ENCODE results near the gene HECA. TPM values are rescaled to one million over a fixed set of nuclear protein-coding genes. Genes with fewer than 3 reads are reported as not detected.

HECA gene
- polyA plus RNA-seq, 2 donors: 11.2 to 15.0 TPM

- Histone ChIP-seq H3K36me3 (ENCODE audit: control insufficient read depth in 2 of 2, insufficient read depth in 2 of 2, low read length in 1 of 2) (no peaks in the 10 kb centered on the region), H3K9me3 (ENCODE audit: control insufficient read depth in 2 of 2, insufficient read depth in 1 of 2, low read depth in 1 of 2, low read length in 1 of 2) (no peaks in the 10 kb centered on the region), H3K4me1 (ENCODE audit: control insufficient read depth in 2 of 2, insufficient read depth in 2 of 2, low read length in 1 of 2) (no peaks in the 10 kb centered on the region), H3K27ac (ENCODE audit: low read depth in 2 of 2, low read length in 1 of 2) (no peak overlapping the region), H3K27me3 (ENCODE audit: control insufficient read depth in 1 of 2, insufficient read depth in 2 of 2, low read length in 2 of 2) (no peaks in the 10 kb centered on the region), H3K4me3 (ENCODE audit: low read depth in 1 of 2, low read length in 2 of 2) (no peak overlapping the region)
- WGBS, 2 donors: 83 to 84% methylated on average over 3 of the region's 3 CpGs
Observed at GRCh38 chr6:139184459-139184858, 49.6 kb downstream of the HECA start.

- no peaks in the 10 kb centered on the region for H3K27me3 ChIP-seq (ENCODE audit: control insufficient read depth in 1 of 2, insufficient read depth in 2 of 2, low read length in 2 of 2)
- no peak overlapping the region for H3K4me3 ChIP-seq (ENCODE audit: low read depth in 1 of 2, low read length in 2 of 2)
- no peak overlapping the region for H3K27ac ChIP-seq (ENCODE audit: low read depth in 2 of 2, low read length in 1 of 2)
- no peaks in the 10 kb centered on the region for H3K4me1 ChIP-seq (ENCODE audit: control insufficient read depth in 2 of 2, insufficient read depth in 2 of 2, low read length in 1 of 2)
- no peaks in the 10 kb centered on the region for H3K36me3 ChIP-seq (ENCODE audit: control insufficient read depth in 2 of 2, insufficient read depth in 2 of 2, low read length in 1 of 2)
- WGBS, 2 donors: 66 to 78% methylated on average over 3 of the region's 3 CpGs
- no peaks in the 10 kb centered on the region for H3K9me3 ChIP-seq (ENCODE audit: control insufficient read depth in 2 of 2, insufficient read depth in 1 of 2, low read depth in 1 of 2, low read length in 1 of 2)
Observed at GRCh38 chr6:139186242-139186641, 51.4 kb downstream of the HECA start.

DNA sequence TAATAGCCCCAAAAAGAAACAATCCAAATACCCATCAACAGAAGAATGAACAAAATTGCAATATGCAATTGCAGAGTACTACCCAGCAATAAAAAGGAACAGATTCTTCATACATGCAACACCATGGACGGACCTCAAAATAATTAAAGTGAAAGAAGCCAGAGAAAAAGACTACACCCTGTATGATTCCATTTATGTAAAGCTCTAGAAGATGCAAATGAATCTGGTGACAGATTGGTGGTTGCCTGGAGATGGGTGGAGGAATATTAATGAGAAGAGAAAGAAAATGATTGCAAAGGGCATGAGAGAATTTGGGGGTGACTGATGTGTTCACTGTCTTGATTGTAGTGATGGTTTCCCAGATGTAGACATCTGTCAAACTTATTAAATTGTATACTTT is 51.8 kb downstream of the HECA start:
- Histone ChIP-seq H3K9me3 (ENCODE audit: control insufficient read depth in 2 of 2, insufficient read depth in 1 of 2, low read depth in 1 of 2, low read length in 1 of 2) (no peaks in the 10 kb centered on the region), H3K4me1 (ENCODE audit: control insufficient read depth in 2 of 2, insufficient read depth in 2 of 2, low read length in 1 of 2) (no peaks in the 10 kb centered on the region), H3K36me3 (ENCODE audit: control insufficient read depth in 2 of 2, insufficient read depth in 2 of 2, low read length in 1 of 2) (no peaks in the 10 kb centered on the region), H3K27ac (ENCODE audit: low read depth in 2 of 2, low read length in 1 of 2) (no peak overlapping the region), H3K27me3 (ENCODE audit: control insufficient read depth in 1 of 2, insufficient read depth in 2 of 2, low read length in 2 of 2) (no peaks in the 10 kb centered on the region), H3K4me3 (ENCODE audit: low read depth in 1 of 2, low read length in 2 of 2) (no peak overlapping the region)
- WGBS, 2 donors: 82 to 90% methylated on average over 1 of the region's 1 CpG

DNA sequence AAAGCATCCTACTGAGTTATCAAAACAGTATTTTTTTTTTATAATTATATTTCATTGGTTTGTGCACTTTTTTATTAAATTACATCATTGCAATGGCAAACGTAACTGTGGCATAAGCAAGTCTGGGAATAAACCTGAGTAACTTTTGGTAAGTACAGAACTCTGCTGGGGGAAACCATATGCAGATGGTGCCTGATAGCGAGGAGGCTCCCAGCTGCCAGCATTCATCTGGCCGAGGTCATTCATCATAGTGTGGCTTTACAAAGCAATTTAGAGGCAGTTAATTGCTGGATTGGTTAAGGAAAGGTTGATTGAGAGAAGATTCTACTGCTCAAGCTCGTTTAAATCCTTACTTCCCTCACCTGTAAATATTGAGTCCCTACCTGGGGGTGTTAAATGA is 52.6 kb downstream of the HECA start:
- no peaks in the 10 kb centered on the region for H3K4me1 ChIP-seq (ENCODE audit: control insufficient read depth in 2 of 2, insufficient read depth in 2 of 2, low read length in 1 of 2)
- WGBS, 2 donors: 35 to 62% methylated on average over 4 of the region's 4 CpGs

GRCh38 chr6:139189665-139190064 is 54.8 kb downstream of the HECA start:
- Histone ChIP-seq H3K27ac (ENCODE audit: low read depth in 2 of 2, low read length in 1 of 2) (no peak overlapping the region), H3K4me3 (ENCODE audit: low read depth in 1 of 2, low read length in 2 of 2) (no peak overlapping the region), H3K27me3 (ENCODE audit: control insufficient read depth in 1 of 2, insufficient read depth in 2 of 2, low read length in 2 of 2) (no peaks in the 10 kb centered on the region), H3K4me1 (ENCODE audit: control insufficient read depth in 2 of 2, insufficient read depth in 2 of 2, low read length in 1 of 2) (no peaks in the 10 kb centered on the region), H3K9me3 (ENCODE audit: control insufficient read depth in 2 of 2, insufficient read depth in 1 of 2, low read depth in 1 of 2, low read length in 1 of 2) (no peaks in the 10 kb centered on the region), H3K36me3 (ENCODE audit: control insufficient read depth in 2 of 2, insufficient read depth in 2 of 2, low read length in 1 of 2) (no peaks in the 10 kb centered on the region)
- 86 to 88% methylated on average over 3 of the region's 3 CpGs for WGBS, 2 donors

More for the DNA sequence above, 52.6 kb downstream of the HECA start:
- Histone ChIP-seq H3K27me3 (ENCODE audit: control insufficient read depth in 1 of 2, insufficient read depth in 2 of 2, low read length in 2 of 2) (no peaks in the 10 kb centered on the region), H3K36me3 (ENCODE audit: control insufficient read depth in 2 of 2, insufficient read depth in 2 of 2, low read length in 1 of 2) (no peaks in the 10 kb centered on the region), H3K4me3 (ENCODE audit: low read depth in 1 of 2, low read length in 2 of 2) (no peak overlapping the region), H3K27ac (ENCODE audit: low read depth in 2 of 2, low read length in 1 of 2) (no peak overlapping the region), H3K9me3 (ENCODE audit: control insufficient read depth in 2 of 2, insufficient read depth in 1 of 2, low read depth in 1 of 2, low read length in 1 of 2) (no peaks in the 10 kb centered on the region)

DNA sequence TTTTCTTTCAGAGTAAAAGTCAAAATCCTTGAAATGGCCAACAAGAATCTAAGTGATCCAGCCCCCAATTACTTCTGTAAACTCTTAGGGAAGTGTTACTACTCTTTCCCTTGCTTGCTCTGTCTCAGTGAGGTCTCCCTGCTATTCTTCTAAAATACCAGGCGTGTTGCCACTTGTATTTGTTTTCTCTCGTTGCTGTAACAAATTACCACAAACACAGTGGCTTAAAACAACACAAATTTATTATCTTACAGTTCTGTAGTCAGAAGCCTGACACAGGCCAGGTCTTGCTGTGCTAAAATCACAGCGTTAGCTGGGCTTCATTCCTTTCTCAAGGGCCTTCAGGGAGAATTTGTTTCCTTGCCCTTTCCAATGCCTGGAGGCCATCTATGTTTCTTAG is 59.9 kb downstream of the HECA start:
- Histone ChIP-seq H3K9me3 (ENCODE audit: control insufficient read depth in 2 of 2, insufficient read depth in 1 of 2, low read depth in 1 of 2, low read length in 1 of 2) (no peaks in the 10 kb centered on the region), H3K4me1 (ENCODE audit: control insufficient read depth in 2 of 2, insufficient read depth in 2 of 2, low read length in 1 of 2) (no peaks in the 10 kb centered on the region), H3K36me3 (ENCODE audit: control insufficient read depth in 2 of 2, insufficient read depth in 2 of 2, low read length in 1 of 2) (no peaks in the 10 kb centered on the region), H3K4me3 (ENCODE audit: low read depth in 1 of 2, low read length in 2 of 2) (no peak overlapping the region), H3K27me3 (ENCODE audit: control insufficient read depth in 1 of 2, insufficient read depth in 2 of 2, low read length in 2 of 2) (no peaks in the 10 kb centered on the region), H3K27ac (ENCODE audit: low read depth in 2 of 2, low read length in 1 of 2) (no peak overlapping the region)
- 43 to 61% methylated on average over 3 of the region's 3 CpGs for WGBS, 2 donors

GRCh38 chr6:139198529-139199288 is 63.8 kb downstream of the HECA start:
- Histone ChIP-seq H3K4me3 (ENCODE audit: low read depth in 1 of 2, low read length in 2 of 2) (no peak overlapping the region), H3K27ac (ENCODE audit: low read depth in 2 of 2, low read length in 1 of 2) (no peak overlapping the region), H3K36me3 (ENCODE audit: control insufficient read depth in 2 of 2, insufficient read depth in 2 of 2, low read length in 1 of 2) (no peaks in the 10 kb centered on the region), H3K9me3 (ENCODE audit: control insufficient read depth in 2 of 2, insufficient read depth in 1 of 2, low read depth in 1 of 2, low read length in 1 of 2) (no peaks in the 10 kb centered on the region), H3K27me3 (ENCODE audit: control insufficient read depth in 1 of 2, insufficient read depth in 2 of 2, low read length in 2 of 2) (no peaks in the 10 kb centered on the region), H3K4me1 (ENCODE audit: control insufficient read depth in 2 of 2, insufficient read depth in 2 of 2, low read length in 1 of 2) (no peaks in the 10 kb centered on the region)
- WGBS, 2 donors: 81 to 87% methylated on average over 4 of the region's 4 CpGs

- 89 to 91% methylated on average over 4 of the region's 4 CpGs for WGBS, 2 donors
- Histone ChIP-seq H3K4me3 (ENCODE audit: low read depth in 1 of 2, low read length in 2 of 2) (no peak overlapping the region), H3K9me3 (ENCODE audit: control insufficient read depth in 2 of 2, insufficient read depth in 1 of 2, low read depth in 1 of 2, low read length in 1 of 2) (no peaks in the 10 kb centered on the region), H3K27me3 (ENCODE audit: control insufficient read depth in 1 of 2, insufficient read depth in 2 of 2, low read length in 2 of 2) (no peaks in the 10 kb centered on the region), H3K4me1 (ENCODE audit: control insufficient read depth in 2 of 2, insufficient read depth in 2 of 2, low read length in 1 of 2) (no peaks in the 10 kb centered on the region), H3K36me3 (ENCODE audit: control insufficient read depth in 2 of 2, insufficient read depth in 2 of 2, low read length in 1 of 2) (no peaks in the 10 kb centered on the region), H3K27ac (ENCODE audit: low read depth in 2 of 2, low read length in 1 of 2) (no peak overlapping the region)
Observed at GRCh38 chr6:139201378-139201777, 66.5 kb downstream of the HECA start.

- H3K4me1 ChIP-seq (ENCODE audit: control insufficient read depth in 2 of 2, insufficient read depth in 2 of 2, low read length in 1 of 2): no peaks in the 10 kb centered on the region
- H3K27me3 ChIP-seq (ENCODE audit: control insufficient read depth in 1 of 2, insufficient read depth in 2 of 2, low read length in 2 of 2): no peaks in the 10 kb centered on the region
- H3K36me3 ChIP-seq (ENCODE audit: control insufficient read depth in 2 of 2, insufficient read depth in 2 of 2, low read length in 1 of 2): no peaks in the 10 kb centered on the region
- no peaks in the 10 kb centered on the region for H3K9me3 ChIP-seq (ENCODE audit: control insufficient read depth in 2 of 2, insufficient read depth in 1 of 2, low read depth in 1 of 2, low read length in 1 of 2)
- no peak overlapping the region for H3K4me3 ChIP-seq (ENCODE audit: low read depth in 1 of 2, low read length in 2 of 2)
- H3K27ac ChIP-seq (ENCODE audit: low read depth in 2 of 2, low read length in 1 of 2): no peak overlapping the region
- WGBS, 2 donors: 94% methylated on average over 2 of the region's 2 CpGs
Observed at GRCh38 chr6:139204978-139205377, 70.1 kb downstream of the HECA start.

DNA sequence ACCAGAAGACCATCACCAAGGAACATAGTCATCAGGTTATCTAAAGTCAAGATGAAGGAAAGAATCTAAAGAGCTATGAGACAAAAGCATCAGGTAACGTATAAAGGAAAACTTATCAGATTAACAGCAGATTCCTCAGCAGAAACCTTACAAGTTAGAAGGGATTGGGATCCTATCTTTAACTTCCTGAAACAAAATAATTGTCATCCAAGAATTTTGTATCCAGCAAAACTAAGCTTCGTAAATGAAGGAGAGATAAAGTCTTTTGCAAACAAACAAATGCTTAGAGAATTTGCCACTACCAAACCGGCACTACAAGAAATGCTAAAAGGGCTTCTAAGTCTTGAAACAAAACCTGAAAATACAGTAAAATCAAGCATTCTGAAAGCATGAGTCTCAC is 71.0 kb downstream of the HECA start:
- Histone ChIP-seq H3K9me3 (ENCODE audit: control insufficient read depth in 2 of 2, insufficient read depth in 1 of 2, low read depth in 1 of 2, low read length in 1 of 2) (no peaks in the 10 kb centered on the region), H3K4me1 (ENCODE audit: control insufficient read depth in 2 of 2, insufficient read depth in 2 of 2, low read length in 1 of 2) (no peaks in the 10 kb centered on the region), H3K4me3 (ENCODE audit: low read depth in 1 of 2, low read length in 2 of 2) (no peak overlapping the region), H3K27me3 (ENCODE audit: control insufficient read depth in 1 of 2, insufficient read depth in 2 of 2, low read length in 2 of 2) (no peaks in the 10 kb centered on the region), H3K36me3 (ENCODE audit: control insufficient read depth in 2 of 2, insufficient read depth in 2 of 2, low read length in 1 of 2) (no peaks in the 10 kb centered on the region), H3K27ac (ENCODE audit: low read depth in 2 of 2, low read length in 1 of 2) (no peak overlapping the region)
- 91 to 95% methylated on average over 3 of the region's 3 CpGs for WGBS, 2 donors

Data from esophagus (tissue), 2 donors.